Measurements from ENCODE around the gene PPP1R16B.

PPP1R16B gene

GRCh38 chr20:38805502-38805957, at the start of gene PPP1R16B:
PPP1R16B (plus strand) TSS chr20:38805697; CDS start chr20:38835926, 30,229 bp downstream.
- no peak for TF ChIP-seq CTCF (conservative IDR thresholded peaks at IDR 0.05; ENCODE audit: low read depth, low read length)
- peak within 1 kb of the TSS; percentile 42 for H3K4me3 ChIP-seq (ENCODE audit: low read length)
- no peak for DNase-seq (ENCODE audit: low read depth)

GRCh38 chr20:38757145-38757775, 48.2 kb upstream of the PPP1R16B start:
- H3K4me3 ChIP-seq (ENCODE audit: low read length): no peak overlapping the region
- TF ChIP-seq CTCF (conservative IDR thresholded peaks at IDR 0.05; ENCODE audit: low read depth, low read length): no peak
- no peak for DNase-seq (ENCODE audit: low read depth)

GRCh38 chr20:38759106-38759505, 46.4 kb upstream of the PPP1R16B start:
- no peak for TF ChIP-seq CTCF (conservative IDR thresholded peaks at IDR 0.05; ENCODE audit: low read depth, low read length)
- DNase-seq (ENCODE audit: low read depth): no peak

GRCh38 chr20:38760978-38761377, 44.5 kb upstream of the PPP1R16B start:
- H3K4me3 ChIP-seq (ENCODE audit: low read length): no peak overlapping the region
- DNase-seq (ENCODE audit: low read depth): no peak
- no peak for TF ChIP-seq CTCF (conservative IDR thresholded peaks at IDR 0.05; ENCODE audit: low read depth, low read length)

More at GRCh38 chr20:38759106-38759505, 46.4 kb upstream of the PPP1R16B start:
- H3K4me3 ChIP-seq (ENCODE audit: low read length): no peak overlapping the region

GRCh38 chr20:38762174-38762573, 43.3 kb upstream of the PPP1R16B start:
- no peak for TF ChIP-seq CTCF (conservative IDR thresholded peaks at IDR 0.05; ENCODE audit: low read depth, low read length)
- H3K4me3 ChIP-seq (ENCODE audit: low read length): no peak overlapping the region
- no peak for DNase-seq (ENCODE audit: low read depth)

- no peak overlapping the region for H3K4me3 ChIP-seq (ENCODE audit: low read length)
- no peak for TF ChIP-seq CTCF (conservative IDR thresholded peaks at IDR 0.05; ENCODE audit: low read depth, low read length)
- DNase-seq (ENCODE audit: low read depth): no peak
Measured at GRCh38 chr20:38763616-38764015, 41.9 kb upstream of the PPP1R16B start.
